H1 (cell line): ENCODE measurements around the gene WDFY3.

Experiments used
- CREB1 ChIP-seq: IDR thresholded peaks from 2 replicates; pipeline ENCODE4 v1.6.1; 2012; ENCODE audit warnings: inconsistent platforms
- CTCF ChIP-seq, 3 experiments: IDR thresholded peaks; 1 replicate in 2 of 3; 2 replicates in 1 of 3; pipeline versions ENCODE4 v1.5.1 to v1.6.1; 2011; ENCODE audit warnings: low read length in 3 of 3, mild to moderate bottlenecking in 3 of 3, inconsistent platforms in 2 of 3, low read depth in 1 of 3, moderate library complexity in 1 of 3; ENCODE audit not compliant: insufficient read depth in 1 of 3; ENCODE audit errors: control extremely low read depth in 1 of 3
- POLR2A ChIP-seq, 2 experiments: IDR thresholded peaks; 1 replicate in 1 of 2; 2 replicates in 1 of 2; pipeline ENCODE4 v1.6.1; 2011; ENCODE audit warnings: low read depth in 2 of 2, low read length in 2 of 2, mild to moderate bottlenecking in 2 of 2; ENCODE audit errors: control extremely low read depth in 1 of 2
- POLR2AphosphoS5 ChIP-seq: IDR thresholded peaks from 2 replicates; pipeline ENCODE4 v1.6.1; 2011; ENCODE audit warnings: low read depth, low read length
- RAD21 ChIP-seq, 2 experiments: IDR thresholded peaks in 1 of 2; conservative IDR thresholded peaks in 1 of 2; 2 replicates each; pipeline ENCODE4 v1.6.1; 2011; ENCODE audit warnings: low read depth in 2 of 2, low read length in 2 of 2, improper control_type of control experiment in 1 of 2, inconsistent platforms in 1 of 2, mild to moderate bottlenecking in 1 of 2, moderate library complexity in 1 of 2
- SIRT6 ChIP-seq: IDR thresholded peaks from one replicate; pipeline ENCODE4 v1.7.1; 2012; ENCODE audit warnings: low read length, inconsistent platforms

GRCh38 chr4:84689197-84689596 lies 277.3 kb downstream of the WDFY3 start:
- TF ChIP-seq CTCF (IDR thresholded peaks at IDR 0.05; ENCODE audit: control extremely low read depth in 1 of 3, insufficient read depth in 1 of 3, low read depth in 1 of 3, low read length in 3 of 3), result no peak
- TF ChIP-seq POLR2A (IDR thresholded peaks at IDR 0.05; ENCODE audit: control extremely low read depth in 1 of 2, low read depth in 2 of 2, low read length in 2 of 2), result no peak
- no peak for TF ChIP-seq SIRT6
- no peak for TF ChIP-seq POLR2AphosphoS5
- TF ChIP-seq CREB1, result no peak
- no peak for TF ChIP-seq RAD21 (IDR thresholded peaks at IDR 0.05 in 1 of 2, conservative IDR thresholded peaks at IDR 0.05 in 1 of 2; ENCODE audit: low read depth in 2 of 2, low read length in 2 of 2)
